Mammary epithelial cell (primary cell): ENCODE results near the gene NRN1.
A peak's percentile ranks its signal among the peaks of the same experiment; 100 is the strongest.

Experiments used
- CTCF ChIP-seq, 2 donors: IDR thresholded peaks in 1 of 2; conservative IDR thresholded peaks in 1 of 2; 2 replicates each; pipeline ENCODE4 v1.5.1; 2011 to 2012; ENCODE audit warnings: inconsistent platforms in 2 of 2, low read length in 2 of 2, mild to moderate bottlenecking in 2 of 2, control low read depth in 1 of 2, low read depth in 1 of 2; ENCODE audit not compliant: insufficient read depth in 1 of 2; ENCODE audit errors: extremely low read depth in 1 of 2
- EZH2 ChIP-seq: IDR thresholded peaks from 2 replicates; pipeline ENCODE4 v1.6.1; 2012; ENCODE audit warnings: low read length, inconsistent platforms, borderline replicate concordance

GRCh38 chr6:6004390-6004995 lies 2.2 kb downstream of the NRN1 start:
- no peak for TF ChIP-seq CTCF (conservative IDR thresholded peaks at IDR 0.05 in 1 of 2, IDR thresholded peaks at IDR 0.05 in 1 of 2; ENCODE audit: extremely low read depth in 1 of 2, insufficient read depth in 1 of 2, low read depth in 1 of 2, low read length in 2 of 2)
- peak; percentile 1 for TF ChIP-seq EZH2
